AG10803 (cell line): Measurements from ENCODE around the gene FAM83B.
A peak's percentile ranks its signal among the peaks of the same experiment; 100 is the strongest.

Experiments used
- DNase-seq: peaks from one replicate; pipeline ENCODE4 v3.0.0; 2010; ENCODE audit warnings: low read depth
- H3K4me3 ChIP-seq: 2 replicates; pipeline ENCODE4 v1.5.1; 2011; ENCODE audit warnings: mild to moderate bottlenecking, low read length, control low read depth
- CTCF ChIP-seq: conservative IDR thresholded peaks from 2 replicates; pipeline ENCODE4 v1.5.1; 2011; ENCODE audit warnings: mild to moderate bottlenecking, low read length, control low read depth, inconsistent platforms

FAM83B gene

DNA sequence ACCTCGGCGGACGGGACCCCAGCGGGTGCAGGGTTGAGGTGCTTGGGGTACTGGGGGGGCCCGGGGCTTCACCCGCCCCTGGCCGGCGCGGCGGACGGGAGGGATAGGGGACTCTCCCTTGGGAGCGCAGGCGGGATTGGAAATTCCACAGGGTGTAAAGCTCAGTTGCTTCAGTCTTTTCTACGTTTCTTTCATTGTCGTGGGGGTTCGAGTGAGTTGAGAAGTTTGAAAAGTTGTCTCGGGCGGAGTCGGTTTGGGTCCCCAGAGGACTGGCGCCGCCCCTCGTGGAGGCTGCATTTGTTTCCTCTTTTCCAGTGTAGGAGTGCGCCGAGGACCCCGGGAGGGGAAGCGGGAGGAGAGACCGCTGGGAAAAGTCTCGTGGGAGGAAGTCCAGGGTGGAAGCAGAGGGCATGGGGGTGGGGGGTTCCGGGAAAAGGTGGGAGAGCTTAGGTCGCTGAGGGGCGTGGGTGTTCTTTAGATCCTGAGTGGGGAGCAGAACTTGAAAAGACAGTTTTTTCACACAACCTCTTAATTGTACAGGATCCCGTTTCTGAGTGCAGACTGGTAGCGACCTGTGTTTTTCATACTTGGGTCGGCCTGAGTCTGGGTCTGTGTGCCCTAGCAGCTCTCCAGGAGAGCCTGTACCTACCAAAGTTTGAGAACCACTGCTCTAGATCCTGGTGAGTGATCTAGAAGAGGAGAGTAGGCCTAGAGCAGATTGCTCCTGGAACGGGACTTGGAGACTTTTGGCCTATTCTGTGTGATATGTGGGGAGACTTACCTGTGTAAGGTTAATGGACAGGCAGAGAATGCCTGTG lies 495 bp downstream of the FAM83B start:
- H3K4me3 ChIP-seq: peak overlapping the region; percentile 58
- no peak for DNase-seq
- TF ChIP-seq CTCF: no peak

DNA sequence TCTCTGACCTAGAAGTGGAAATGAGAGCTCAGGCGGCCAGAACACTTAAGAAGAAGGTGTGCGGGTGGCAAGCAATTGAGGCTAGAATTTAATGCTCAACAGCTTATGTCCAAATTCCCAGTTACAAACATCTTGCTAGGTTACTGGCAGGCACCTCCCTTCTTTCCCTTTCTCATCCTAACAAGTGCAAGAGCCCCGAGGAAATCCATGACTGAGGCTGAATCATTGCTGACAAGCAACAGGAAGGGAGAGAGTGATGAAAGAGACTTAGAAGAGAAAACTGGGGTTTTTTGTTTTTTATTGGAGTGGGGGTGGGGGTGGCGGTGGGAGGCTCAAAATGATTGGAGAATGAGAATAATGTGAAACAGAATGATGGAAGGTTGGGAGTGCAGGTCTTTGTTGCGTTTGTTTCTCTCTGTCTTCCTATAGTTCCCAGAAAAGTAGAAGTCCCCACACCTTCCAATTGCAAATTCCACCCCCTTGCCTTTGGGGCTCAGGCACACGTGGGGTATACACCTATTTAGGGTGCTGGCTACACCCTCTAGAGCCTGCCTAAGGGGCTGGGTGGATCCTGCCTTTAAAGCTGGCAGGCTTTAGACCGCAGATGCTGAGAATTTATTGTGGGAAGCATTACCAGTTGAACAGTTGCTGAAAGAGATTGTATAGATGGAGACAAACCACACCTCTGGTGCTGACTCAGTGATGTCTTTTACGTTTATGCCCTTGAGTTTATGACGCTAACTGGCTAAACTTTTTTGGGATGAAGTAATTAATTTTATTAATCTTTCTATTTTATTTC lies 1.4 kb downstream of the FAM83B start:
- DNase-seq: peak; percentile 31
- no peak for TF ChIP-seq CTCF
- no peak overlapping the region for H3K4me3 ChIP-seq

- no peak overlapping the region for H3K4me3 ChIP-seq
- no peak for TF ChIP-seq CTCF
- no peak for DNase-seq
These were observed 3.5 kb downstream of the FAM83B start for GRCh38 chr6:54850114-54850513.

DNA sequence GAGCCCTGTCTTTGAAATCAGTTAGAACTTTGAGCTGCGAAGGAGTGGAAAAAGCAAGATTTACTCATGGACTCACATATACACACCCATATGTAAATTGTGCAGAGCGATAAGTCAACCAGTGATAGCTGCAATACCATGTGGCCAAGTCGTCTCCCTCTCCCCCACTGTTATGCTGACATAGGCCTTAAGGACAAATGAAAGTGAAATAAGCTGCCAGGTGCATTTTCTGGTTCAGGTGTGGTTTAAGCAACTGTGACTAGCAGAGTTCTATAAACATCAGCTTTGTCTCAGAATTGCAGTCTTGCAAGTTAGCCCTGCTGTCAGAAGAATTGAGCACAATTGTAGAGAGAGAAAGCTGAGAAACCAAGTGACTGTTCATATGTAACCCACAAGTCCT lies 9.6 kb downstream of the FAM83B start:
- no peak for TF ChIP-seq CTCF
- no peak overlapping the region for H3K4me3 ChIP-seq
- DNase-seq: no peak

- no peak for TF ChIP-seq CTCF
- H3K4me3 ChIP-seq: no peak overlapping the region
- no peak for DNase-seq
These were observed 13.6 kb downstream of the FAM83B start for GRCh38 chr6:54860132-54860531.

GRCh38 chr6:54860739-54861138 lies 14.2 kb downstream of the FAM83B start:
- no peak for TF ChIP-seq CTCF
- H3K4me3 ChIP-seq: no peak overlapping the region
- peak; percentile 32 for DNase-seq
